GM23248 (cell line): ENCODE data around the gene SLC2A10. TPM values are rescaled to one million over a fixed set of nuclear protein-coding genes. Genes with fewer than 3 reads are reported as not detected.

Source experiments
- DNase-seq: peaks from one replicate; pipeline ENCODE4 v3.0.0-alpha.2; 2015
- H2AFZ ChIP-seq: fragments of 200-600 bp; sonication (generic); 2 replicates; pipeline ENCODE4 v1.6.1; 2016; ENCODE audit warnings: antibody characterized with exemption
- H3F3A ChIP-seq: fragments of 200-600 bp; sonication (generic); 2 replicates; pipeline ENCODE4 v1.6.1; 2016; ENCODE audit warnings: mild to moderate bottlenecking, antibody characterized with exemption, mixed run types; ENCODE audit not compliant: insufficient read depth
- H3K27ac ChIP-seq: fragments of 200-600 bp; sonication (generic); 2 replicates; pipeline ENCODE4 v1.5.1; 2016; ENCODE audit warnings: mild to moderate bottlenecking
- H3K27me3 ChIP-seq: fragments of 200-600 bp; sonication (generic); replicated peaks from 2 replicates; pipeline ENCODE4 v1.6.1; 2016; ENCODE audit warnings: mild to moderate bottlenecking; ENCODE audit not compliant: insufficient read depth
- H3K36me3 ChIP-seq: fragments of 200-600 bp; sonication (generic); 2 replicates; pipeline ENCODE4 v1.6.1; 2016; ENCODE audit warnings: low read depth, mild to moderate bottlenecking
- H3K4me1 ChIP-seq: fragments of 200-600 bp; sonication (generic); 2 replicates; pipeline ENCODE4 v1.6.1; 2016; ENCODE audit warnings: mild to moderate bottlenecking; ENCODE audit not compliant: insufficient read depth
- H3K4me2 ChIP-seq: fragments of 200-600 bp; sonication (generic); one replicate; pipeline ENCODE4 v1.6.1; 2016; ENCODE audit warnings: mild to moderate bottlenecking; ENCODE audit not compliant: unreplicated experiment
- H3K4me3 ChIP-seq: fragments of 200-600 bp; sonication (generic); 2 replicates; pipeline ENCODE4 v1.5.1; 2016; ENCODE audit warnings: mild to moderate bottlenecking
- H3K79me2 ChIP-seq: fragments of 200-600 bp; sonication (generic); 2 replicates; pipeline ENCODE4 v1.6.1; 2016; ENCODE audit warnings: mild to moderate bottlenecking; ENCODE audit not compliant: insufficient read depth
- H3K9ac ChIP-seq: fragments of 200-600 bp; sonication (generic); 2 replicates; pipeline ENCODE4 v1.6.1; 2016; ENCODE audit warnings: mild to moderate bottlenecking
- H3K9me2 ChIP-seq: fragments of 200-600 bp; sonication (generic); 2 replicates; pipeline ENCODE4 v1.6.1; 2016; ENCODE audit warnings: mixed run types, mild to moderate bottlenecking, moderate library complexity; ENCODE audit not compliant: insufficient read depth
- H3K9me3 ChIP-seq: fragments of 200-600 bp; sonication (generic); one replicate; pipeline ENCODE4 v1.6.1; 2017; ENCODE audit warnings: low read depth
- H4K20me1 ChIP-seq: fragments of 200-600 bp; sonication (generic); 2 replicates; pipeline ENCODE4 v1.6.0; 2016; ENCODE audit not compliant: insufficient read depth
- EZH2 ChIP-seq: fragments of 200-600 bp; sonication (generic); IDR thresholded peaks from 2 replicates; pipeline ENCODE4 v1.6.1; 2018; ENCODE audit warnings: antibody characterized with exemption, mild to moderate bottlenecking; ENCODE audit not compliant: insufficient read depth, poor library complexity, severe bottlenecking
- EZH2phosphoT487 ChIP-seq: fragments of 200-600 bp; sonication (generic); IDR thresholded peaks from 2 replicates; pipeline ENCODE4 v1.6.1; 2018; ENCODE audit warnings: antibody characterized with exemption, moderate library complexity, mild to moderate bottlenecking, low read depth; ENCODE audit not compliant: insufficient read depth
- WGBS, 2 experiments: methylation state at CpG; one replicate each; pipeline ENCODE4 v1.1.6; 2015 to 2017; ENCODE audit warnings: low lambda C conversion rate in 2 of 2, low coverage in 1 of 2; ENCODE audit errors: missing lambda C conversion rate in 2 of 2; 5-methylcytosine and 5-hydroxymethylcytosine counted together
- in situ Hi-C: fragments of 300-500 bp; cut with MboI; formaldehyde crosslinking; loops from 2 replicates; pipeline ENCODE4 v1.15.0; 2020
- polyA plus RNA-seq: library from polyadenylated mRNA; unstranded; fragments of >200 nt; fragmentation: Nextera tagmentation; extraction: Ambion mirVana; gene quantifications from 2 replicates; pipeline ENCODE4 v1.2.1, GENCODE V29; 2016
- total RNA-seq: library from RNA; depleted of rRNA; stranded (reverse); fragments of >200 nt; shearing (Covaris generic); gene quantifications from 2 replicates; pipeline ENCODE4 v1.2.3, GENCODE V29; 2014

The SLC2A10 gene
- total and polyA plus RNA-seq, 2 experiments from 2014 or later, result 26.2 to 48.0 TPM

GRCh38 chr20:46694484-46694883 is 15.0 kb upstream of the SLC2A10 start:
- in situ Hi-C loops, result no loop called here
- Histone ChIP-seq H4K20me1 (no peaks in the 10 kb centered on the region), H3K4me1 (no peaks in the 10 kb centered on the region), H3K4me3 (no peak overlapping the region), H3F3A (no peaks in the 10 kb centered on the region), H3K9ac (no peak overlapping the region), H3K27me3 (no peaks in the 10 kb centered on the region), H3K9me3 (no peaks in the 10 kb centered on the region), H3K79me2 (no peaks in the 10 kb centered on the region), H3K9me2 (no peaks in the 10 kb centered on the region), H3K27ac (no peak overlapping the region), H3K4me2 (no peak overlapping the region), H2AFZ (0 out of 2 replicates have a peak overlapping the region, but pooled peaks have one; percentile 42), H3K36me3 (no peaks in the 10 kb centered on the region)
- peak; percentile 53 for DNase-seq
- 29 to 57% methylated on average over 2 of the region's 2 CpGs for WGBS, 2 experiments
- TF ChIP-seq EZH2 (no peak), EZH2phosphoT487 (no peak)

- H3K9me3 ChIP-seq, result no peaks in the 10 kb centered on the region
- TF ChIP-seq EZH2phosphoT487 (no peak), EZH2 (no peak)
- no peaks in the 10 kb centered on the region for H3K9me2 ChIP-seq
- DNase-seq, result peak; percentile 60
- no peak overlapping the region for H3K4me2 ChIP-seq
- H3K4me1 ChIP-seq, result no peaks in the 10 kb centered on the region
- H3K9ac ChIP-seq, result peak overlapping the region; percentile 37
- H3K36me3 ChIP-seq, result no peaks in the 10 kb centered on the region
- no peaks in the 10 kb centered on the region for H3K27me3 ChIP-seq
- no peaks in the 10 kb centered on the region for H3K79me2 ChIP-seq
- H4K20me1 ChIP-seq, result no peaks in the 10 kb centered on the region
- WGBS, 2 experiments, result 34 to 48% methylated on average over 3 of the region's 3 CpGs
- no peaks in the 10 kb centered on the region for H3F3A ChIP-seq
- in situ Hi-C loops, result no loop called here
- no peak overlapping the region for H3K4me3 ChIP-seq
- H2AFZ ChIP-seq, result no peak overlapping the region
- H3K27ac ChIP-seq, result peak overlapping the region; percentile 36; the same call in 1 of the 2 replicates
Measured at GRCh38 chr20:46695892-46696291, 13.6 kb upstream of the SLC2A10 start.

DNA sequence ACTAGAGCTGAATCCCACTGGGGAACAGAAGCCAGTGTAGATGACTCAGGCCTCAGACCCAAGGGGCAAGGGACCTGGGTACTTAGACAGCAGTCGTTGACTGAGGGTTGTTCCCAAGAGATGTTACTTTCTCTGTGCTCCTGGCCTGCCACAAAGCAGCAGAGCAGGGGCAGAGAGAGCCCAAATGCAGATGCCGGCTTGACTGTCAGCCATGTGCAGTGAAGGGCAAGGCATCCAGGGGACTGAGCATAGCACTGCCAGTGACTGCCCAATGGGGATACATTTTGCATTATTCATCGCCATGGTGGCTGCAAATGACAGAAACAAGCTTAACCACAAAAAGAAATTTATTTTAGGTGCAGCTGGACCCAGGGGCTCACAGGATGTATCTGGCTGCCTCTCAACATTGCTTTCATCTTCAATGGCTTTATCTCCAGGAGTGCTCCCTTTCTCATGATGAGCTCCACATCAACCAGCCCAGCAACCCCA is 12.6 kb upstream of the SLC2A10 start:
- no peaks in the 10 kb centered on the region for H3K4me1 ChIP-seq
- H3K36me3 ChIP-seq, result no peaks in the 10 kb centered on the region
- H4K20me1 ChIP-seq, result no peaks in the 10 kb centered on the region
- no peak overlapping the region for H2AFZ ChIP-seq
- no peak overlapping the region for H3K4me2 ChIP-seq
- no peaks in the 10 kb centered on the region for H3K79me2 ChIP-seq
- in situ Hi-C loops, result no loop called here
- no peaks in the 10 kb centered on the region for H3K27me3 ChIP-seq
- no peaks in the 10 kb centered on the region for H3F3A ChIP-seq
- TF ChIP-seq EZH2phosphoT487, result no peak
- no peak overlapping the region for H3K27ac ChIP-seq
- H3K9me2 ChIP-seq, result no peaks in the 10 kb centered on the region
- no peak for DNase-seq
- WGBS, 2 experiments, result 83 to 95% methylated on average over 3 of the region's 3 CpGs
- no peak overlapping the region for H3K9ac ChIP-seq
- no peaks in the 10 kb centered on the region for H3K9me3 ChIP-seq
- no peak overlapping the region for H3K4me3 ChIP-seq

GRCh38 chr20:46698788-46699187 is 10.7 kb upstream of the SLC2A10 start:
- 93 to 96% methylated on average over 2 of the region's 2 CpGs for WGBS, 2 experiments
- in situ Hi-C loops, result no loop called here
- DNase-seq, result peak; percentile 31
- no peaks in the 10 kb centered on the region for H3K9me3 ChIP-seq
- no peak overlapping the region for H3K9ac ChIP-seq
- no peaks in the 10 kb centered on the region for H3K27me3 ChIP-seq
- no peaks in the 10 kb centered on the region for H3K9me2 ChIP-seq
- H3K4me1 ChIP-seq, result no peaks in the 10 kb centered on the region
- H3K4me3 ChIP-seq, result no peak overlapping the region
- no peak overlapping the region for H3K27ac ChIP-seq
- H2AFZ ChIP-seq, result no peak overlapping the region
- no peaks in the 10 kb centered on the region for H3F3A ChIP-seq
- no peak overlapping the region for H3K4me2 ChIP-seq
- TF ChIP-seq EZH2, result no peak
- TF ChIP-seq EZH2phosphoT487, result no peak
- H3K79me2 ChIP-seq, result no peaks in the 10 kb centered on the region
- no peaks in the 10 kb centered on the region for H3K36me3 ChIP-seq
- no peaks in the 10 kb centered on the region for H4K20me1 ChIP-seq
